ENCODE results near the gene CACNB4. TPM values are rescaled to one million over a fixed set of nuclear protein-coding genes. Genes with fewer than 3 reads are reported as not detected.
"Not testable (repeated sequence)": the region's sequence is repeated elsewhere in the genome, so short reads cannot be mapped to it uniquely, and the experiment has no call there.

The CACNB4 gene
- polyA plus RNA-seq, 1 experiment = 0.12 TPM

GRCh38 chr2:152031747-152032306 lies 67.0 kb downstream of the CACNB4 start:
- TF ChIP-seq CTCF (IDR thresholded peaks at IDR 0.05; ENCODE audit: insufficient read depth, low read depth, low read length) = no peak
- Histone ChIP-seq H3K36me3 (ENCODE audit: control insufficient read depth, insufficient read depth, low read length) (no peaks in the 10 kb centered on the region), H3K27me3 (ENCODE audit: control insufficient read depth, insufficient read depth, low read length) (peaks cover 6% of the 10 kb centered on the region), H3K4me3 (ENCODE audit: low read depth, low read length) (no peak overlapping the region)
- DNase-seq (ENCODE audit: low read depth) = no peak
- CTCF ChIA-PET = interaction anchor here (1.4 to 1.5 kb wide), 3 partner anchors 18 to 604 kb away, joined by 3 read pairs; no protein-coding TSS in a partner anchor
- POLR2A ChIA-PET = no interaction called here

GRCh38 chr2:152030596-152031328 lies 68.1 kb downstream of the CACNB4 start:
- CTCF ChIA-PET; POLR2A ChIA-PET; H3K36me3 ChIP-seq (ENCODE audit: control insufficient read depth, insufficient read depth, low read length); H3K4me3 ChIP-seq (ENCODE audit: low read depth, low read length); DNase-seq (ENCODE audit: low read depth); H3K27me3 ChIP-seq (ENCODE audit: control insufficient read depth, insufficient read depth, low read length): not testable (repeated sequence)

- peaks cover 2% of the 10 kb centered on the region; the same call in 1 of the 2 replicates for H3K27me3 ChIP-seq (ENCODE audit: control insufficient read depth, insufficient read depth, low read length)
- ChIA-PET CTCF (interaction anchor here (0.5 to 4.5 kb wide), 4 partner anchors 9 to 25 kb away, joined by 3 to 41 read pairs (median 22); no protein-coding TSS in a partner anchor), POLR2A (no interaction called here)
- no peak for DNase-seq (ENCODE audit: low read depth)
- no peak overlapping the region for H3K4me3 ChIP-seq (ENCODE audit: low read depth, low read length)
- H3K36me3 ChIP-seq (ENCODE audit: control insufficient read depth, insufficient read depth, low read length) = no peaks in the 10 kb centered on the region
- no peak for TF ChIP-seq CTCF (IDR thresholded peaks at IDR 0.05; ENCODE audit: insufficient read depth, low read depth, low read length)
Observed at GRCh38 chr2:152028182-152028862, 70.5 kb downstream of the CACNB4 start.

GRCh38 chr2:152025678-152026287 lies 73.1 kb downstream of the CACNB4 start:
- ChIA-PET CTCF (interaction anchor here (0.6 to 4.5 kb wide), 47 partner anchors 9 to 1448 kb away, joined by 3 to 41 read pairs (median 4); partner anchors contain the start of gene STAM2), POLR2A (no interaction called here)
- DNase-seq (ENCODE audit: low read depth) = peak; percentile 10
- Histone ChIP-seq H3K4me3 (ENCODE audit: low read depth, low read length) (0 out of 2 replicates have a peak overlapping the region, but pooled peaks have one; percentile 19), H3K36me3 (ENCODE audit: control insufficient read depth, insufficient read depth, low read length) (no peaks in the 10 kb centered on the region), H3K27me3 (ENCODE audit: control insufficient read depth, insufficient read depth, low read length) (no peaks in the 10 kb centered on the region)
- TF ChIP-seq CTCF (IDR thresholded peaks at IDR 0.05; ENCODE audit: insufficient read depth, low read depth, low read length) = peak; percentile 98

DNA sequence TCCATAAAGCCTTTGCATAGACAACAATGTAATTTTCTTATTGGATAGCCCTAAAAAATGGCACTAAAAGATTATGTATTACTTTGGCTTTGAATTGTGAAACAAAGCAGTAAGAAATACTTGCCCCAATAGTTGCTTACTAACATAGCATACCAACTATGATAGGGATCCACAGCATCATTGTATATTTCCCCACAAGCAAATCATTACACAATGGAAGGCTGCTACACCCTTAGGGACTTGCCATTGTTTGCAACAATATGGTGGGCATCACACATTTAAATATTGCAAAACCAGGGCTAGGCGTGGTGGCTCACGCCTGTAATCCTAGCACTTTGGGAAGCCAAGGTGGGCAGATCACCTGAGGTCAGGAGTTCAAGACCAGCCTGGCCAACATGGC lies 74.4 kb downstream of the CACNB4 start:
- POLR2A ChIA-PET = no interaction called here
- TF ChIP-seq CTCF (IDR thresholded peaks at IDR 0.05; ENCODE audit: insufficient read depth, low read depth, low read length) = no peak
- H3K36me3 ChIP-seq (ENCODE audit: control insufficient read depth, insufficient read depth, low read length) = no peaks in the 10 kb centered on the region
- no peak for DNase-seq (ENCODE audit: low read depth)
- CTCF ChIA-PET = interaction anchor here (0.5 to 3.6 kb wide), 23 partner anchors 9 to 567 kb away, joined by 3 to 41 read pairs (median 4); no protein-coding TSS in a partner anchor
- no peaks in the 10 kb centered on the region for H3K27me3 ChIP-seq (ENCODE audit: control insufficient read depth, insufficient read depth, low read length)
- H3K4me3 ChIP-seq (ENCODE audit: low read depth, low read length) = no peak overlapping the region

Measured in BJ (cell line).